Endothelial cell of umbilical vein (primary cell): ENCODE data around the gene GAP43. TPM values are rescaled to one million over a fixed set of nuclear protein-coding genes. Genes with fewer than 3 reads are reported as not detected.
"Not testable (repeated sequence)": the region's sequence is repeated elsewhere in the genome, so short reads cannot be mapped to it uniquely, and the experiment has no call there.

Source experiments
- BruUV-seq: library from RNA; stranded (reverse); fragments of 400-500 nt; replicated peaks from 2 replicates; lab custom pipeline; 2021; lab: Mats Ljungman, UMichigan
- CTCF ChIA-PET: fragments of 300-600, 350-600 bp; sonication (Branson Sonifier 250); formaldehyde crosslinking; loops from one replicate; lab custom pipeline; 2021; ENCODE audit warnings: antibody characterized with exemption, inconsistent platforms; lab: Charles Lee
- POLR2A ChIA-PET: fragments of 300-600, 350-600 bp; sonication (Branson Sonifier 250); formaldehyde crosslinking; loops from one replicate; lab custom pipeline; 2021; ENCODE audit warnings: antibody characterized with exemption, inconsistent platforms; lab: Charles Lee
- DNase-seq: peaks from one replicate; pipeline ENCODE4 v3.0.0-alpha.2; 2011; ENCODE audit warnings: low read depth, low spot score
- FAIRE-seq: peaks from 2 replicates; lab custom pipeline; 2011; peaks lifted over from hg19 to GRCh38; lab: Jason Lieb, UNC
- H2AFZ ChIP-seq: 2 replicates; pipeline ENCODE4 v1.6.0; 2012; ENCODE audit warnings: low read depth, low read length, control low read depth, inconsistent platforms
- H3K27ac ChIP-seq: 2 replicates; pipeline ENCODE4 v1.5.1; 2011; ENCODE audit warnings: low read depth, mild to moderate bottlenecking, control low read depth, low read length, moderate library complexity; ENCODE audit not compliant: insufficient read depth
- H3K27me3 ChIP-seq, 2 experiments: 2 replicates each; pipeline versions ENCODE4 v1.6.0 to v1.6.1; 2011; ENCODE audit warnings: low read length in 2 of 2, mixed read lengths in 1 of 2; ENCODE audit not compliant: control insufficient read depth in 2 of 2, insufficient read depth in 2 of 2
- H3K36me3 ChIP-seq, 2 experiments: 2 replicates in 1 of 2; 3 replicates in 1 of 2; pipeline ENCODE4 v1.5.1; 2011; ENCODE audit warnings: low read length in 2 of 2, mild to moderate bottlenecking in 1 of 2, moderate library complexity in 1 of 2; ENCODE audit not compliant: control insufficient read depth in 2 of 2, insufficient read depth in 2 of 2; ENCODE audit errors: extremely low read depth in 1 of 2
- H3K4me1 ChIP-seq: 3 replicates; pipeline ENCODE4 v1.5.1; 2011; ENCODE audit warnings: mild to moderate bottlenecking, low read length; ENCODE audit not compliant: control insufficient read depth, insufficient read depth; ENCODE audit errors: extremely low read depth
- H3K4me2 ChIP-seq: 2 replicates; pipeline ENCODE4 v1.6.1; 2011; ENCODE audit warnings: low read length, control low read depth, mixed read lengths; ENCODE audit not compliant: insufficient read depth
- H3K4me3 ChIP-seq, 3 experiments: fragments of 200-600 bp in 1 of 3; sonication (generic), shearing (Covaris generic) in 1 of 3; replicated peaks in 1 of 3; 2 replicates each; pipeline ENCODE4 v1.5.1; 2011 to 2016; ENCODE audit warnings: control low read depth in 3 of 3, low read length in 3 of 3, mild to moderate bottlenecking in 2 of 3, inconsistent platforms in 1 of 3, low read depth in 1 of 3, moderate library complexity in 1 of 3; ENCODE audit not compliant: insufficient read depth in 1 of 3
- H3K79me2 ChIP-seq: 2 replicates; pipeline ENCODE4 v1.6.0; 2012; ENCODE audit warnings: low read length, inconsistent platforms; ENCODE audit not compliant: control insufficient read depth, insufficient read depth
- H3K9ac ChIP-seq: replicated peaks from 2 replicates; pipeline ENCODE3; 2011; ENCODE audit warnings: low read length, control low read depth; ENCODE audit not compliant: insufficient read depth; ENCODE audit errors: extremely low read depth
- H3K9me1 ChIP-seq: replicated peaks from 3 replicates; pipeline ENCODE4 v1.6.0; 2011; ENCODE audit warnings: mild to moderate bottlenecking, low read length; ENCODE audit not compliant: control insufficient read depth, insufficient read depth; ENCODE audit errors: extremely low read depth
- H3K9me3 ChIP-seq: replicated peaks from 2 replicates; pipeline ENCODE4 v1.5.1; 2012; ENCODE audit warnings: low read length, inconsistent platforms; ENCODE audit not compliant: control insufficient read depth, insufficient read depth
- H4K20me1 ChIP-seq: replicated peaks from 2 replicates; pipeline ENCODE3; 2011; ENCODE audit warnings: mild to moderate bottlenecking, low read length; ENCODE audit not compliant: control insufficient read depth, insufficient read depth; ENCODE audit errors: extremely low read depth
- CTCF ChIP-seq, 2 donors: IDR thresholded peaks; 1 replicate in 1 of 2; 2 replicates in 1 of 2; pipeline ENCODE4 v1.5.1; 2011; ENCODE audit warnings: low read length in 2 of 2, mild to moderate bottlenecking in 2 of 2, moderate library complexity in 2 of 2, control low read depth in 1 of 2, inconsistent platforms in 1 of 2, low read depth in 1 of 2; ENCODE audit not compliant: insufficient read depth in 1 of 2; ENCODE audit errors: extremely low read depth in 1 of 2
- EZH2 ChIP-seq: IDR thresholded peaks from 2 replicates; pipeline ENCODE4 v1.6.1; 2012; ENCODE audit warnings: borderline replicate concordance, low read depth, mild to moderate bottlenecking, moderate library complexity, low read length, inconsistent platforms; ENCODE audit not compliant: severe bottlenecking
- FOS ChIP-seq: IDR thresholded peaks from 2 replicates; pipeline ENCODE4 v1.6.1; 2011; ENCODE audit warnings: mild to moderate bottlenecking, low read length, moderate library complexity, borderline replicate concordance; ENCODE audit not compliant: insufficient read depth
- JUN ChIP-seq: IDR thresholded peaks from 2 replicates; pipeline ENCODE4 v1.6.1; 2011; ENCODE audit warnings: borderline replicate concordance, low read depth; ENCODE audit not compliant: insufficient read length, insufficient read depth
- MYC ChIP-seq: IDR thresholded peaks from one replicate; pipeline ENCODE4 v1.6.1; 2011; ENCODE audit warnings: mild to moderate bottlenecking, low read depth, low read length
- POLR2A ChIP-seq: IDR thresholded peaks from 2 replicates; pipeline ENCODE4 v1.6.1; 2012; ENCODE audit warnings: low read depth, mild to moderate bottlenecking, control low read depth, low read length
- POLR2AphosphoS5 ChIP-seq: IDR thresholded peaks from 2 replicates; pipeline ENCODE4 v1.6.1; 2012; ENCODE audit warnings: low read depth, mild to moderate bottlenecking, control low read depth, low read length, moderate library complexity; ENCODE audit not compliant: insufficient read depth
- dilution Hi-C: fragments of 300-500 bp; cut with MboI; formaldehyde crosslinking; loops from one replicate; pipeline ENCODE4 v1.15.0; 2019; ENCODE audit warnings: low sequenced_read_pairs; ENCODE audit not compliant: extremely low pct_ligation_motif_present
- intact Hi-C: fragments of 100-400 bp; cut with micrococcal nuclease; formaldehyde crosslinking; loops from one replicate; pipeline ENCODE4 v1.10.0; 2022
- polyA plus RNA-seq, 4 experiments: library from polyadenylated mRNA; depleted of rRNA in 3 of 4; stranded (reverse) in 3 of 4; unstranded in 1 of 4; fragments of >200 nt; gene quantifications; 2 replicates each; pipeline versions ENCODE4 v1.2.1 to v1.2.3, GENCODE V29; 2011 to 2012; ENCODE audit warnings: missing spikeins in 1 of 4
- total RNA-seq: library from RNA; stranded (reverse); gene quantifications from 2 replicates; pipeline ENCODE4 v1.2.3, GENCODE V29; 2021

The GAP43 gene
- total and polyA plus RNA-seq, 2 donors (not counting 3 experiments of a cell fraction or from before 2014, with no cell fraction given): 0.06 TPM; not detected in 1

GRCh38 chr3:115741650-115742049 is 118.3 kb downstream of the GAP43 start:
- intact Hi-C loops (no loop called here), dilution Hi-C loops (no loop called here)
- POLR2A ChIA-PET: no interaction called here

GRCh38 chr3:115744516-115744915 is 121.2 kb downstream of the GAP43 start:
- intact Hi-C loops, H3K4me1 ChIP-seq, H3K9me3 ChIP-seq, DNase-seq, H3K79me2 ChIP-seq, H4K20me1 ChIP-seq, H3K9ac ChIP-seq, H3K4me3 ChIP-seq, H3K9me1 ChIP-seq, FAIRE-seq, H3K27me3 ChIP-seq, dilution Hi-C loops, CTCF ChIA-PET, BruUV-seq, POLR2A ChIA-PET, H2AFZ ChIP-seq, H3K36me3 ChIP-seq, H3K27ac ChIP-seq, H3K4me2 ChIP-seq: not testable (repeated sequence)

More at GRCh38 chr3:115741650-115742049, 118.3 kb downstream of the GAP43 start:
- Histone ChIP-seq H2AFZ (no peak overlapping the region), H3K4me3 (no peak overlapping the region), H3K9me3 (no peaks in the 10 kb centered on the region), H3K79me2 (no peaks in the 10 kb centered on the region), H3K27ac (no peak overlapping the region), H3K4me1 (no peaks in the 10 kb centered on the region), H3K9ac (no peak overlapping the region), H3K27me3 (no peaks in the 10 kb centered on the region), H3K4me2 (no peak overlapping the region), H4K20me1 (no peaks in the 10 kb centered on the region), H3K9me1 (no peaks in the 10 kb centered on the region), H3K36me3 (no peaks in the 10 kb centered on the region)
- CTCF ChIA-PET: interaction anchor here (1.4 kb wide), 1 partner anchor 23 kb away, joined by 3 read pairs; no protein-coding TSS in a partner anchor
- BruUV-seq: no TSS peak
- no peak for TF ChIP-seq EZH2
- no peak for TF ChIP-seq FOS
- TF ChIP-seq POLR2A: no peak
- no peak for TF ChIP-seq POLR2AphosphoS5
- TF ChIP-seq CTCF (IDR thresholded peaks at IDR 0.05; ENCODE audit: extremely low read depth in 1 of 2, insufficient read depth in 1 of 2, low read depth in 1 of 2, low read length in 2 of 2): no peak
- TF ChIP-seq JUN: no peak
- TF ChIP-seq MYC: no peak
- no peak for FAIRE-seq
- no peak for DNase-seq

- BruUV-seq, H3K4me3 ChIP-seq, FAIRE-seq, H3K9me1 ChIP-seq, CTCF ChIA-PET, H3K9ac ChIP-seq, H3K27ac ChIP-seq, H3K27me3 ChIP-seq, DNase-seq, intact Hi-C loops, H3K4me2 ChIP-seq, POLR2A ChIA-PET, H3K9me3 ChIP-seq, dilution Hi-C loops, H3K4me1 ChIP-seq, H2AFZ ChIP-seq, H3K79me2 ChIP-seq, H3K36me3 ChIP-seq, H4K20me1 ChIP-seq: not testable (repeated sequence)
These were observed 129.7 kb downstream of the GAP43 start for GRCh38 chr3:115752978-115753377.
